ENCODE measurements around the gene TUSC2.

TUSC2 gene

DNA sequence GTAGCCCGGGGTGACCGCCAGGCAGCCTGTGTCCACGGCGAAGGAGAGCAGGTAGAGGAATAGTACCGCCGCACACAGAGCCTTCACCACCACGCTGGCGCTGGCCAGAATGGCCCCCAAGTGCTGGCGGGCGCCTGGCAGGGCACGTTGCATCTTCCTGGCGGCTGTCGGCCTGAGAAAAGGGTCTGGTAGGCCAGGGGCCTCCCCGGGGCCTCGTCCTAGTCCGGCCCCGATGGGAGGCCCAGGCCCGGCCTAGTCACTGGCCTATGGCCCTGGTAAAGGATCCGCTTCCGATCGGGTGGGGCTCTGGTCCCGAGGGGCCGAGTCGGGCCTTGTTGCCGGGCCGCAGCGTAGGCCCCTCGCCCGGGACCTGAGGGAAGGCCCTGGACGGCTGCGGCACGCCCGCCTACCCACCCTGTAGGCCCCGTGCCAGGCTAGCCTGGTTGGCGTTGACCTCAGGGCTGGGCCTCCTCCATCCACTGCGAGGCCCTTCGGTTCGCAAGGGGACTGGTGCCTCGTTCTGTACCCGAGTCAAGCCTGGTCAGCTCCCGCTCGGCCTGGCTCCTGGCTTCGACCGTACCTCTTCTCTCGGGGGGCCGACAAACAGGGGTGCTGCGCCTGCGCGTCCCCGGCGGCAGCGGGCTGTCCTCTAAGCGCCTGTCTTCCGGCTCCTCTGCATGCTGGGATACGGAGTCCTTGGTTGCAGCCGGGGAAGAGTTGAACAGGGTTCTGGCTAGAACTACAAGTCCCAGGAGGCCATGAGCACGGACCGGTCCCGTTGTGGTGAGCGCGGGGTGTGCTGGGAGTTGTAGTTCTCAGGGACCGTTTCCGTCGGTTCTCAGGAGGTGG, 31.1 kb upstream of the TUSC2 start, which contains the start of gene TMEM115 (continued):
- TF ChIP-seq, protein P1, sequence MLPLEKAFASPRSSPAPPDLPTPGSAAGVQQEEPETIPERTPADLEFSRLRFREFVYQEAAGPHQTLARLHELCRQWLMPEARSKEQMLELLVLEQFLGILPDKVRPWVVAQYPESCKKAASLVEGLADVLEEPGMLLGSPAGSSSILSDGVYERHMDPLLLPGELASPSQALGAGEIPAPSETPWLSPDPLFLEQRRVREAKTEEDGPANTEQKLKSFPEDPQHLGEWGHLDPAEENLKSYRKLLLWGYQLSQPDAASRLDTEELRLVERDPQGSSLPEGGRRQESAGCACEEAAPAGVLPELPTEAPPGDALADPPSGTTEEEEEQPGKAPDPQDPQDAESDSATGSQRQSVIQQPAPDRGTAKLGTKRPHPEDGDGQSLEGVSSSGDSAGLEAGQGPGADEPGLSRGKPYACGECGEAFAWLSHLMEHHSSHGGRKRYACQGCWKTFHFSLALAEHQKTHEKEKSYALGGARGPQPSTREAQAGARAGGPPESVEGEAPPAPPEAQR (tag by site-specific recombination; IDR thresholded peaks at IDR 0.05): no peak
- TF ChIP-seq, protein P2, sequence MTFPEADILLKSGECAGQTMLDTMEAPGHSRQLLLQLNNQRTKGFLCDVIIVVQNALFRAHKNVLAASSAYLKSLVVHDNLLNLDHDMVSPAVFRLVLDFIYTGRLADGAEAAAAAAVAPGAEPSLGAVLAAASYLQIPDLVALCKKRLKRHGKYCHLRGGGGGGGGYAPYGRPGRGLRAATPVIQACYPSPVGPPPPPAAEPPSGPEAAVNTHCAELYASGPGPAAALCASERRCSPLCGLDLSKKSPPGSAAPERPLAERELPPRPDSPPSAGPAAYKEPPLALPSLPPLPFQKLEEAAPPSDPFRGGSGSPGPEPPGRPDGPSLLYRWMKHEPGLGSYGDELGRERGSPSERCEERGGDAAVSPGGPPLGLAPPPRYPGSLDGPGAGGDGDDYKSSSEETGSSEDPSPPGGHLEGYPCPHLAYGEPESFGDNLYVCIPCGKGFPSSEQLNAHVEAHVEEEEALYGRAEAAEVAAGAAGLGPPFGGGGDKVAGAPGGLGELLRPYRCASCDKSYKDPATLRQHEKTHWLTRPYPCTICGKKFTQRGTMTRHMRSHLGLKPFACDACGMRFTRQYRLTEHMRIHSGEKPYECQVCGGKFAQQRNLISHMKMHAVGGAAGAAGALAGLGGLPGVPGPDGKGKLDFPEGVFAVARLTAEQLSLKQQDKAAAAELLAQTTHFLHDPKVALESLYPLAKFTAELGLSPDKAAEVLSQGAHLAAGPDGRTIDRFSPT (tag by site-specific recombination; IDR thresholded peaks at IDR 0.05): peak; percentile 49
- TF ChIP-seq, protein P3, sequence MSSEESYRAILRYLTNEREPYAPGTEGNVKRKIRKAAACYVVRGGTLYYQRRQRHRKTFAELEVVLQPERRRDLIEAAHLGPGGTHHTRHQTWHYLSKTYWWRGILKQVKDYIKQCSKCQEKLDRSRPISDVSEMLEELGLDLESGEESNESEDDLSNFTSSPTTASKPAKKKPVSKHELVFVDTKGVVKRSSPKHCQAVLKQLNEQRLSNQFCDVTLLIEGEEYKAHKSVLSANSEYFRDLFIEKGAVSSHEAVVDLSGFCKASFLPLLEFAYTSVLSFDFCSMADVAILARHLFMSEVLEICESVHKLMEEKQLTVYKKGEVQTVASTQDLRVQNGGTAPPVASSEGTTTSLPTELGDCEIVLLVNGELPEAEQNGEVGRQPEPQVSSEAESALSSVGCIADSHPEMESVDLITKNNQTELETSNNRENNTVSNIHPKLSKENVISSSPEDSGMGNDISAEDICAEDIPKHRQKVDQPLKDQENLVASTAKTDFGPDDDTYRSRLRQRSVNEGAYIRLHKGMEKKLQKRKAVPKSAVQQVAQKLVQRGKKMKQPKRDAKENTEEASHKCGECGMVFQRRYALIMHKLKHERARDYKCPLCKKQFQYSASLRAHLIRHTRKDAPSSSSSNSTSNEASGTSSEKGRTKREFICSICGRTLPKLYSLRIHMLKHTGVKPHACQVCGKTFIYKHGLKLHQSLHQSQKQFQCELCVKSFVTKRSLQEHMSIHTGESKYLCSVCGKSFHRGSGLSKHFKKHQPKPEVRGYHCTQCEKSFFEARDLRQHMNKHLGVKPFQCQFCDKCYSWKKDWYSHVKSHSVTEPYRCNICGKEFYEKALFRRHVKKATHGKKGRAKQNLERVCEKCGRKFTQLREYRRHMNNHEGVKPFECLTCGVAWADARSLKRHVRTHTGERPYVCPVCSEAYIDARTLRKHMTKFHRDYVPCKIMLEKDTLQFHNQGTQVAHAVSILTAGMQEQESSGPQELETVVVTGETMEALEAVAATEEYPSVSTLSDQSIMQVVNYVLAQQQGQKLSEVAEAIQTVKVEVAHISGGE (tag by site-specific recombination; conservative IDR thresholded peaks at IDR 0.05; ENCODE audit: low read depth): peak; percentile 89
- TF ChIP-seq ZNF335 (tag by site-specific recombination; conservative IDR thresholded peaks at IDR 0.05): peak; percentile 99
- peak; percentile 39; the same call in 1 of the 2 replicates for TF ChIP-seq ZBTB48 (tag by site-specific recombination; IDR thresholded peaks at IDR 0.05)
- TF ChIP-seq HOXA7 (CRISPR knock-in tag; IDR thresholded peaks at IDR 0.05; ENCODE audit: borderline replicate concordance): no peak
- 0 out of 2 replicates have a peak, but pooled peaks have one; percentile 14 for TF ChIP-seq ZNF394 (tag by site-specific recombination; IDR thresholded peaks at IDR 0.05; ENCODE audit: borderline replicate concordance)
- no peak for TF ChIP-seq HOXD13 (CRISPR knock-in tag; IDR thresholded peaks at IDR 0.05; ENCODE audit: borderline replicate concordance)
- TF ChIP-seq, protein P4, sequence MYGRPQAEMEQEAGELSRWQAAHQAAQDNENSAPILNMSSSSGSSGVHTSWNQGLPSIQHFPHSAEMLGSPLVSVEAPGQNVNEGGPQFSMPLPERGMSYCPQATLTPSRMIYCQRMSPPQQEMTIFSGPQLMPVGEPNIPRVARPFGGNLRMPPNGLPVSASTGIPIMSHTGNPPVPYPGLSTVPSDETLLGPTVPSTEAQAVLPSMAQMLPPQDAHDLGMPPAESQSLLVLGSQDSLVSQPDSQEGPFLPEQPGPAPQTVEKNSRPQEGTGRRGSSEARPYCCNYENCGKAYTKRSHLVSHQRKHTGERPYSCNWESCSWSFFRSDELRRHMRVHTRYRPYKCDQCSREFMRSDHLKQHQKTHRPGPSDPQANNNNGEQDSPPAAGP (tag by site-specific recombination; IDR thresholded peaks at IDR 0.05): peak; percentile 45
- TF ChIP-seq ZNF302 (tag by site-specific recombination; IDR thresholded peaks at IDR 0.05; ENCODE audit: low read depth): no peak
- TF ChIP-seq ZNF221 (tag by site-specific recombination; IDR thresholded peaks at IDR 0.05; ENCODE audit: borderline replicate concordance): no peak
- TF ChIP-seq YY1 (tag by site-specific recombination; IDR thresholded peaks at IDR 0.05): peak; percentile 18; the same call in 1 of the 2 replicates
- TF ChIP-seq SP3 (tag by site-specific recombination; IDR thresholded peaks at IDR 0.05): peak; percentile 90
- TF ChIP-seq, protein P5, sequence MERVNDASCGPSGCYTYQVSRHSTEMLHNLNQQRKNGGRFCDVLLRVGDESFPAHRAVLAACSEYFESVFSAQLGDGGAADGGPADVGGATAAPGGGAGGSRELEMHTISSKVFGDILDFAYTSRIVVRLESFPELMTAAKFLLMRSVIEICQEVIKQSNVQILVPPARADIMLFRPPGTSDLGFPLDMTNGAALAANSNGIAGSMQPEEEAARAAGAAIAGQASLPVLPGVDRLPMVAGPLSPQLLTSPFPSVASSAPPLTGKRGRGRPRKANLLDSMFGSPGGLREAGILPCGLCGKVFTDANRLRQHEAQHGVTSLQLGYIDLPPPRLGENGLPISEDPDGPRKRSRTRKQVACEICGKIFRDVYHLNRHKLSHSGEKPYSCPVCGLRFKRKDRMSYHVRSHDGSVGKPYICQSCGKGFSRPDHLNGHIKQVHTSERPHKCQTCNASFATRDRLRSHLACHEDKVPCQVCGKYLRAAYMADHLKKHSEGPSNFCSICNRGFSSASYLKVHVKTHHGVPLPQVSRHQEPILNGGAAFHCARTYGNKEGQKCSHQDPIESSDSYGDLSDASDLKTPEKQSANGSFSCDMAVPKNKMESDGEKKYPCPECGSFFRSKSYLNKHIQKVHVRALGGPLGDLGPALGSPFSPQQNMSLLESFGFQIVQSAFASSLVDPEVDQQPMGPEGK (tag by site-specific recombination; IDR thresholded peaks at IDR 0.05): peak; percentile 75
- peak; percentile 26; the same call in 1 of the 2 replicates for TF ChIP-seq KLF8 (tag by site-specific recombination; IDR thresholded peaks at IDR 0.05)
- TF ChIP-seq, protein P6, sequence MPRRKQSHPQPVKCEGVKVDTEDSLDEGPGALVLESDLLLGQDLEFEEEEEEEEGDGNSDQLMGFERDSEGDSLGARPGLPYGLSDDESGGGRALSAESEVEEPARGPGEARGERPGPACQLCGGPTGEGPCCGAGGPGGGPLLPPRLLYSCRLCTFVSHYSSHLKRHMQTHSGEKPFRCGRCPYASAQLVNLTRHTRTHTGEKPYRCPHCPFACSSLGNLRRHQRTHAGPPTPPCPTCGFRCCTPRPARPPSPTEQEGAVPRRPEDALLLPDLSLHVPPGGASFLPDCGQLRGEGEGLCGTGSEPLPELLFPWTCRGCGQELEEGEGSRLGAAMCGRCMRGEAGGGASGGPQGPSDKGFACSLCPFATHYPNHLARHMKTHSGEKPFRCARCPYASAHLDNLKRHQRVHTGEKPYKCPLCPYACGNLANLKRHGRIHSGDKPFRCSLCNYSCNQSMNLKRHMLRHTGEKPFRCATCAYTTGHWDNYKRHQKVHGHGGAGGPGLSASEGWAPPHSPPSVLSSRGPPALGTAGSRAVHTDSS (tag by site-specific recombination; IDR thresholded peaks at IDR 0.05): no peak
- peak; percentile 50; the same call in 1 of the 2 replicates for TF ChIP-seq KLF9 (tag by site-specific recombination; IDR thresholded peaks at IDR 0.05; ENCODE audit: low read depth)
- no peak for TF ChIP-seq ZNF747 (tag by site-specific recombination; IDR thresholded peaks at IDR 0.05)
- peak; percentile 34; the same call in 1 of the 2 replicates for TF ChIP-seq GLIS1 (tag by site-specific recombination; IDR thresholded peaks at IDR 0.05)
- peak; percentile 37; the same call in 1 of the 2 replicates for TF ChIP-seq KLF7 (tag by site-specific recombination; IDR thresholded peaks at IDR 0.05; ENCODE audit: borderline replicate concordance)
- TF ChIP-seq, protein P7, sequence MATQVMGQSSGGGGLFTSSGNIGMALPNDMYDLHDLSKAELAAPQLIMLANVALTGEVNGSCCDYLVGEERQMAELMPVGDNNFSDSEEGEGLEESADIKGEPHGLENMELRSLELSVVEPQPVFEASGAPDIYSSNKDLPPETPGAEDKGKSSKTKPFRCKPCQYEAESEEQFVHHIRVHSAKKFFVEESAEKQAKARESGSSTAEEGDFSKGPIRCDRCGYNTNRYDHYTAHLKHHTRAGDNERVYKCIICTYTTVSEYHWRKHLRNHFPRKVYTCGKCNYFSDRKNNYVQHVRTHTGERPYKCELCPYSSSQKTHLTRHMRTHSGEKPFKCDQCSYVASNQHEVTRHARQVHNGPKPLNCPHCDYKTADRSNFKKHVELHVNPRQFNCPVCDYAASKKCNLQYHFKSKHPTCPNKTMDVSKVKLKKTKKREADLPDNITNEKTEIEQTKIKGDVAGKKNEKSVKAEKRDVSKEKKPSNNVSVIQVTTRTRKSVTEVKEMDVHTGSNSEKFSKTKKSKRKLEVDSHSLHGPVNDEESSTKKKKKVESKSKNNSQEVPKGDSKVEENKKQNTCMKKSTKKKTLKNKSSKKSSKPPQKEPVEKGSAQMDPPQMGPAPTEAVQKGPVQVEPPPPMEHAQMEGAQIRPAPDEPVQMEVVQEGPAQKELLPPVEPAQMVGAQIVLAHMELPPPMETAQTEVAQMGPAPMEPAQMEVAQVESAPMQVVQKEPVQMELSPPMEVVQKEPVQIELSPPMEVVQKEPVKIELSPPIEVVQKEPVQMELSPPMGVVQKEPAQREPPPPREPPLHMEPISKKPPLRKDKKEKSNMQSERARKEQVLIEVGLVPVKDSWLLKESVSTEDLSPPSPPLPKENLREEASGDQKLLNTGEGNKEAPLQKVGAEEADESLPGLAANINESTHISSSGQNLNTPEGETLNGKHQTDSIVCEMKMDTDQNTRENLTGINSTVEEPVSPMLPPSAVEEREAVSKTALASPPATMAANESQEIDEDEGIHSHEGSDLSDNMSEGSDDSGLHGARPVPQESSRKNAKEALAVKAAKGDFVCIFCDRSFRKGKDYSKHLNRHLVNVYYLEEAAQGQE (tag by site-specific recombination; IDR thresholded peaks at IDR 0.05): peak; percentile 69
- no peak for TF ChIP-seq GFI1B (tag by site-specific recombination; IDR thresholded peaks at IDR 0.05)
